ENCODE measurements around the gene ZDHHC23. TPM values are rescaled to one million over a fixed set of nuclear protein-coding genes. Genes with fewer than 3 reads are reported as not detected.

The ZDHHC23 gene
- total and polyA plus RNA-seq, 7 donors = 1.1 to 8.0 (median 1.4) TPM

DNA sequence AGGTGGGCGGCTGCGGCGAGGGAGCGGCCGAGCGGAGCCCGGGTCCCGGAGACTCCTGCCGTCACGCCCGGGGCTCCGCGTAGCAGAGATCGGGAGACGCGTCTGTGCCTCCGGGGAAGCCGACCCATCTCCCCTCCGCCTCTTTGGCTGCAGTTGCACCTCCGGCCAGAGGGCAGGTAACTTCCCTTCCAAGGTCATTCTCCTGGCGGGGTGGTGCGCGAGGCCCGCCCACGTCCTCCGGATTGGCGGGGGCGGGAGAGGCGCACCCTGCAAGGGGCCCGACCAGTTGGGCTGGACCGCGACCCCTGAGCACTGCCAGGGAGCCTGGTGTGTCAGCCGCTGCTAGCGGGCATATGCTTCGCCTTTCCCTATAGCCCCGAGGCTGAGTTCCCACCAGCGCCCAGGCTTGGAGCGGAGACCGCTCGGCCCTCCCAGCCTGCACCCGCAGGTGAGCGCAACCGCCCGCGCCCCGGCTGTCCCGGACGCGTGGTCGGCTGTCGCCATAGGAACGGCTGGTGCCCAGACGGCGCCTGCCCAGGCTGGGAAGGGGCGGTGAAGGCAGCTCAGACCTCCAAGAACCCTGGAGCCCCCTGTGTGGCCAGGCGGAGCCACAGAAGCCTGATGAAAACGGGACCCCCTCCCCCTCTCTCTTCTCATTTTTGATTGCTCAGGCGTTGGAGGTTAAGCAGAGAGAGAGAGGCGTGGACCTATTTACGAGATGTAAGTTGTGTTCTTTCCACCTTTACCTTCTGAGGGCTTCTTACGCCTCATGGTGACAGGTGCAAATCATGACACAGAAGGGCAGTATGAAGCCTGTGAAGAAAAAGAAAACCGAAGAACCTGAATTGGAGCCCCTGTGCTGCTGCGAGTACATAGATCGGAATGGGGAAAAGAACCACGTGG lies 453 bp downstream of the ZDHHC23 start:
- Histone ChIP-seq H3K4me3 (peak overlapping the region; percentile 58 to 82 (median 68)), H3K27ac (peak overlapping the region in 3 of 4 donors; percentile 32 to 57 (median 40)), H3K4me1 (peaks cover 0 to 11% (median 9%) of the 10 kb centered on the region in 4 donors), H3K27me3 (no peaks in the 10 kb centered on the region), H3K9me3 (no peaks in the 10 kb centered on the region), H3K36me3 (no peaks in the 10 kb centered on the region)
- 1 to 3% methylated on average over 65 of the region's 65 CpGs for WGBS, 2 donors
- TF ChIP-seq POLR2A (IDR thresholded peaks at IDR 0.05) (no peak), EP300 (IDR thresholded peaks at IDR 0.05) (no peak), POLR2AphosphoS5 (IDR thresholded peaks at IDR 0.05) (no peak)
- TF ChIP-seq, protein P1, sequence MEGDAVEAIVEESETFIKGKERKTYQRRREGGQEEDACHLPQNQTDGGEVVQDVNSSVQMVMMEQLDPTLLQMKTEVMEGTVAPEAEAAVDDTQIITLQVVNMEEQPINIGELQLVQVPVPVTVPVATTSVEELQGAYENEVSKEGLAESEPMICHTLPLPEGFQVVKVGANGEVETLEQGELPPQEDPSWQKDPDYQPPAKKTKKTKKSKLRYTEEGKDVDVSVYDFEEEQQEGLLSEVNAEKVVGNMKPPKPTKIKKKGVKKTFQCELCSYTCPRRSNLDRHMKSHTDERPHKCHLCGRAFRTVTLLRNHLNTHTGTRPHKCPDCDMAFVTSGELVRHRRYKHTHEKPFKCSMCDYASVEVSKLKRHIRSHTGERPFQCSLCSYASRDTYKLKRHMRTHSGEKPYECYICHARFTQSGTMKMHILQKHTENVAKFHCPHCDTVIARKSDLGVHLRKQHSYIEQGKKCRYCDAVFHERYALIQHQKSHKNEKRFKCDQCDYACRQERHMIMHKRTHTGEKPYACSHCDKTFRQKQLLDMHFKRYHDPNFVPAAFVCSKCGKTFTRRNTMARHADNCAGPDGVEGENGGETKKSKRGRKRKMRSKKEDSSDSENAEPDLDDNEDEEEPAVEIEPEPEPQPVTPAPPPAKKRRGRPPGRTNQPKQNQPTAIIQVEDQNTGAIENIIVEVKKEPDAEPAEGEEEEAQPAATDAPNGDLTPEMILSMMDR (IDR thresholded peaks at IDR 0.05) = no peak
- no peak for DNase-seq
- intact Hi-C loops (cut with DNase I) = loop anchor here (5.0 to 10.0 kb wide), 2 partner anchors 109 to 193 kb away; partner anchors contain the start of genes CCDC191 and QTRT2

DNA sequence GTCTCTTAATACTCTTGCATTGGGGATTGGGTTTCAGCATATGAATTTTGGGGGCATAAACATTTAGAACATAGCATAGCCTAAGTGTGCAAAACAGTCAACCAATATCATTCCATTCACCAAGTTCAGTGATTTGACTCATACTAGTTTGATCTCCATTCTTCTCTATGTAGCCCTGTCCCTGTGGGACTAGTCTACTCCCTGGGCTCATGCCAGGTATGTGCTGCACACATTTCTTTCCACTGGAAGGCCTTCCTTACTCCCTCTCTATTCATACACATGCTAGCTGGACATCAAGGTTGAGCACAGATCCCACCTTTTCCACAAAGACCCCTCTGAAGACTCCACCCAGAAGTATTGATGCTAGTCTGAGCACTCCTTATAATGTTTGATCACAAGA lies 5.1 kb downstream of the ZDHHC23 start:
- Histone ChIP-seq H3K36me3 (no peaks in the 10 kb centered on the region), H3K27ac (no peak overlapping the region), H3K4me1 (peaks cover 0 to 11% (median 9%) of the 10 kb centered on the region in 4 donors), H3K27me3 (no peaks in the 10 kb centered on the region), H3K4me3 (no peak overlapping the region), H3K9me3 (no peaks in the 10 kb centered on the region)
- TF ChIP-seq POLR2A (IDR thresholded peaks at IDR 0.05) (no peak), POLR2AphosphoS5 (IDR thresholded peaks at IDR 0.05) (no peak), EP300 (IDR thresholded peaks at IDR 0.05) (no peak)
- TF ChIP-seq, protein P1 (IDR thresholded peaks at IDR 0.05) = no peak
- intact Hi-C loops (cut with DNase I) = no loop called here
- no peak for DNase-seq

DNA sequence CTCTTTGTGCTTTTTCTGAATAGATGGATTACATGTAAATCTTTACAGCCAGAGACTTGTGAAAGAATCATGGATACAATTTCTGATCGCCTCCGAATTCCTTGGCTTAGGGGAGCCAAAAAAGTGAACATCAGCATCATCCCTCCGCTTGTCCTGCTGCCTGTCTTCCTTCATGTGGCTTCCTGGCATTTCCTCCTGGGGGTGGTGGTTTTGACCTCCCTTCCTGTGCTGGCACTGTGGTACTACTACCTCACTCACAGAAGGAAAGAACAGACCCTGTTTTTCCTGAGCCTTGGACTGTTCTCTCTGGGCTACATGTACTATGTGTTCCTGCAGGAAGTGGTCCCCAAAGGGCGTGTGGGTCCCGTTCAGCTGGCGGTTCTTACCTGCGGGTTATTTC lies 5.9 kb downstream of the ZDHHC23 start:
- no peak overlapping the region for H3K27ac ChIP-seq
- intact Hi-C loops (cut with DNase I) = no loop called here
- no peaks in the 10 kb centered on the region for H3K9me3 ChIP-seq
- H3K27me3 ChIP-seq = no peaks in the 10 kb centered on the region
- TF ChIP-seq POLR2A (IDR thresholded peaks at IDR 0.05) (no peak), POLR2AphosphoS5 (IDR thresholded peaks at IDR 0.05) (no peak), EP300 (IDR thresholded peaks at IDR 0.05) (no peak)
- WGBS, 2 donors = 57 to 85% methylated on average over 7 of the region's 7 CpGs
- H3K4me3 ChIP-seq = no peak overlapping the region
- DNase-seq = no peak
- no peaks in the 10 kb centered on the region for H3K36me3 ChIP-seq
- H3K4me1 ChIP-seq = peaks cover 0 to 3% (median 2%) of the 10 kb centered on the region in 4 donors

DNA sequence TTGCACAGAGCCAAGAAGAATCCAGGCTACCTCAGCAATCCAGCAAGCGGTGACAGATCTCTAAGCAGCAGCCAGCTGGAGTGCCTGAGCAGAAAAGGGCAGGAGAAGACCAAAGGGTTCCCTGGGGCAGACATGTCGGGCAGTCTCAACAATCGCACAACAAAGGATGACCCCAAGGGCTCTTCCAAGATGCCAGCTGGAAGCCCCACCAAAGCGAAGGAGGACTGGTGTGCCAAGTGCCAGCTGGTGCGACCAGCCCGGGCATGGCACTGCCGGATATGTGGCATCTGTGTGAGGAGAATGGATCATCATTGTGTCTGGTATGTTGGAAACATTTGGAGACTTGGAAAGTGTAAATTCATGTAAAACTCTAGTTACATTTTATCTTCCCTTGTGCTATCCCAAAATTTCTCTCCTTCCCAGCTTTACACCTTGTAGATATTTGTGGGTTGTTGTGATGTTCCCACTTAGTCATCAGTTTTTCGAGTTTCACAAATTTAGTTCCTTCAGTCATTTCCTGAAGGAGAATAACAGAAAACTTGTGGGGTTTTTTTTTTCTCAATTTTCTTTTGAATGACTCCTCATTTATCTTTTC lies 6.4 kb downstream of the ZDHHC23 start:
- no peak overlapping the region for H3K4me3 ChIP-seq
- H3K9me3 ChIP-seq = no peaks in the 10 kb centered on the region
- H3K27ac ChIP-seq = no peak overlapping the region
- no peaks in the 10 kb centered on the region for H3K27me3 ChIP-seq
- no peaks in the 10 kb centered on the region for H3K36me3 ChIP-seq
- TF ChIP-seq POLR2AphosphoS5 (IDR thresholded peaks at IDR 0.05) (no peak), EP300 (IDR thresholded peaks at IDR 0.05) (no peak), POLR2A (IDR thresholded peaks at IDR 0.05) (no peak)
- TF ChIP-seq, protein P1 (IDR thresholded peaks at IDR 0.05) = no peak
- no peaks in the 10 kb centered on the region for H3K4me1 ChIP-seq
- intact Hi-C loops (cut with DNase I) = no loop called here
- no peak for DNase-seq
- WGBS, 2 donors = 85 to 93% methylated on average over 8 of the region's 8 CpGs

DNA sequence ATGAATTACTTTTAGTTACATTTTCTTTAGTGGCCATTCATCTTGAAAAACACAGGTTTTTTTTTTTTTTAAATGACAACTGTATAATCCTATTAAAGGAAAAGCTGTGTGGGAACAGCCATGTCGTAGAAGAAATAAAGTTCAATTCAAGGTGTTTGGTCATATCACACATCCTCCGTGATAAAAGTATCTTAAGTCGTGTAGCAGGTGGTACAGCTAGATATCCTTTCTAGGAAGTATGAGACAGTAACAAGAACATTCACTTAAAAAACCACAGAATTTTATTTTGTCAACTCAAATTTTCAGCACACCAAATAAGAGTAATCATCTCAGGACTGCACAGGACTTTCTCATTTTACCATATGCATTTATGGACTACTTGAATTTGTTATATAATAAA lies 16.1 kb downstream of the ZDHHC23 start:
- Histone ChIP-seq H3K27me3 (no peaks in the 10 kb centered on the region), H3K4me3 (no peak overlapping the region), H3K9me3 (no peaks in the 10 kb centered on the region), H3K27ac (no peak overlapping the region), H3K4me1 (no peaks in the 10 kb centered on the region), H3K36me3 (no peaks in the 10 kb centered on the region)
- DNase-seq = no peak
- intact Hi-C loops (cut with DNase I) = no loop called here
- TF ChIP-seq POLR2A (IDR thresholded peaks at IDR 0.05) = no peak
- no peak for TF ChIP-seq EP300 (IDR thresholded peaks at IDR 0.05)
- TF ChIP-seq POLR2AphosphoS5 (IDR thresholded peaks at IDR 0.05) = no peak
- TF ChIP-seq, protein P1 (IDR thresholded peaks at IDR 0.05) = no peak
- WGBS, 2 donors = 81 to 90% methylated on average over 3 of the region's 3 CpGs

Measured in sigmoid colon (tissue), 7 donors.